Fibroblast of mammary gland (primary cell): ENCODE measurements around the gene SNPH.

Source experiments
- DNase-seq: peaks from one replicate; pipeline ENCODE4 v3.0.0-alpha.2; 2010; ENCODE audit warnings: low read depth
- H3K4me3 ChIP-seq: 2 replicates; pipeline ENCODE4 v1.5.1; 2011; ENCODE audit warnings: low read depth, mild to moderate bottlenecking, low read length, moderate library complexity; ENCODE audit not compliant: control insufficient read depth
- TF ChIP-seq, protein P1 (sequence below): conservative IDR thresholded peaks from 2 replicates; pipeline ENCODE4 v1.5.1; 2011; ENCODE audit warnings: low read depth, low read length, inconsistent platforms; ENCODE audit not compliant: control insufficient read depth, insufficient read depth

Gene SNPH

DNA sequence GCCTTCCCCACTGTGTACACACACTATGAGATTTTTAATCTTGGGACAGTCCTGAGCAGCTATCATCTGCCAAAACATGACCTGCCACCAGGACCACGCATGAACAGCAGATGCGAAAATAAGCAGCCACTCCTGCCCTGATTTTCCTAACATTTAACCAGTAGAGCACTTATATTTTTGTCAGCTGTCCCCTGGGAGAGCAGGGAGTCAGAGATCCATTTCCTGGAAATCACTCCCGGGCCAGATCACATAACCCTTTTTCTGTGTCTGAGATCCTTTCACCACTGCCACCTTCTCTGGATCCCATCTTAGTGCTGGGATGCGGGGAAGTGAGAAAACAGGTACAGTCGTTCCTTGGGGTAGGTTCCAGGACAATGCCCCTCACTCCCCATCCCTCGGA is 57.2 kb downstream of the SNPH start:
- H3K4me3 ChIP-seq, result no peak overlapping the region
- peak; percentile 57 for DNase-seq
- TF ChIP-seq, protein P1, sequence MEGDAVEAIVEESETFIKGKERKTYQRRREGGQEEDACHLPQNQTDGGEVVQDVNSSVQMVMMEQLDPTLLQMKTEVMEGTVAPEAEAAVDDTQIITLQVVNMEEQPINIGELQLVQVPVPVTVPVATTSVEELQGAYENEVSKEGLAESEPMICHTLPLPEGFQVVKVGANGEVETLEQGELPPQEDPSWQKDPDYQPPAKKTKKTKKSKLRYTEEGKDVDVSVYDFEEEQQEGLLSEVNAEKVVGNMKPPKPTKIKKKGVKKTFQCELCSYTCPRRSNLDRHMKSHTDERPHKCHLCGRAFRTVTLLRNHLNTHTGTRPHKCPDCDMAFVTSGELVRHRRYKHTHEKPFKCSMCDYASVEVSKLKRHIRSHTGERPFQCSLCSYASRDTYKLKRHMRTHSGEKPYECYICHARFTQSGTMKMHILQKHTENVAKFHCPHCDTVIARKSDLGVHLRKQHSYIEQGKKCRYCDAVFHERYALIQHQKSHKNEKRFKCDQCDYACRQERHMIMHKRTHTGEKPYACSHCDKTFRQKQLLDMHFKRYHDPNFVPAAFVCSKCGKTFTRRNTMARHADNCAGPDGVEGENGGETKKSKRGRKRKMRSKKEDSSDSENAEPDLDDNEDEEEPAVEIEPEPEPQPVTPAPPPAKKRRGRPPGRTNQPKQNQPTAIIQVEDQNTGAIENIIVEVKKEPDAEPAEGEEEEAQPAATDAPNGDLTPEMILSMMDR, result no peak

DNA sequence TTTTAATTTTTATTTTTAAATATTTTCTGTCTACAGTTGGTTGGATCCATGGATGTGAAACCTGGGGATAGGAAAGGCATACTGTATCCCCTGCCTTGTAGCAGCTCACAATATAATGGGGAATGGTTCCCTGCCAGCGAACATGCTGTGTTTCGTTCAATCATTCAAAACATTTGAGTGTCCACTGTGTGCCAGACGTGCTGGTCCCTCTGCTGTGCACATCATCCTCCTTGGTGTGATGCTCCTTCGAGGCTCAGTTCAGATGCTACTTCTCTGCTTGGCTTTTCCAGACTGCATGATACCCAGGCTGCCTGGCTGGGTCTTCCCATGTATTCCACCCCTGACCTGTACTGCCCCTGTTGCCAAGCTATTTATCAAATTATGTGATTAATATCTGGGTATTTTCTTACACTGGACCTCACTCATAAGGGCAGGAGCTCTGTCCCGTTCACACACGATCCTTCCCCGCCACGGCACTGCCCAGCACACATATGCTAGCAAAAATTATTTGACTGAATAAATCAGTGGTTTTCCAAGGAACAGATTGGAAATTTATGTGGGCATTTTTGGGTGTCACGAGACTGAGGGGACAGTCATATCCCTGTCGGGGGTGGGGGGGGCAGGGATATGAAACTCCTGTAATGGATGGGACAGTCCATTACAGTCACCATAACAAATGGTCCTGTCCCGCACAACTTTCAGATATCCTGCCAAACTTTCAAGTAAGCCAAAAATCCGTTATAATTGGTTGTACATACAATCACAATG is 57.9 kb downstream of the SNPH start:
- TF ChIP-seq, protein P1, result no peak
- DNase-seq, result no peak
- no peak overlapping the region for H3K4me3 ChIP-seq

DNA sequence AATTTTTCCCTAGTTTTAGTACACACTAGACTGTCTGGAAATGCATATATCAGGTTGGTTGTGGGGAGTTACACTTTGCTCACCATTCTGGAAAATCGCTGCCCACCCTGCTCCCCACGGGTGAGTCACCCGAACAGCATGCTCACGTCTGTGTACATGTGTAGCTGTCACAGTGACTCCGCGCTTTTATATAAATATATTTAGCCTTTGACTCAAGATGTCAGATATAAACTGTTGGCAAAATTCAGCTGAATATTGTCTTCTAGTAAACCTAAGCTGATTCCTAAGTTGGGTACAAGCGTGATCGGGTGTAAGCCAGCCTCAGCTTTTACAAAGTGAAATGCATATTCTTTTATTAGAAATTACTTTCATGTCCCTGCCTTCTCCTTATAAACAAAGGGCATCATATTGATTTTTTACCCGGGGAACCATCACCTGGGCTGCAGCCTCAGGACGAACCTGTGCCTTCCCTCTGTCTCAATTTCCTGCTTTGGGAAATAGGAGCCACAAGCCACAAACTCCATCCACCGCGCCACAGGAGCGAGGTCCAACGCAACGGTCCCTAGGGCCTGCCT is 58.6 kb downstream of the SNPH start:
- H3K4me3 ChIP-seq, result peak overlapping the region; percentile 87
- peak; percentile 91 for DNase-seq
- TF ChIP-seq, protein P1, result no peak

DNA sequence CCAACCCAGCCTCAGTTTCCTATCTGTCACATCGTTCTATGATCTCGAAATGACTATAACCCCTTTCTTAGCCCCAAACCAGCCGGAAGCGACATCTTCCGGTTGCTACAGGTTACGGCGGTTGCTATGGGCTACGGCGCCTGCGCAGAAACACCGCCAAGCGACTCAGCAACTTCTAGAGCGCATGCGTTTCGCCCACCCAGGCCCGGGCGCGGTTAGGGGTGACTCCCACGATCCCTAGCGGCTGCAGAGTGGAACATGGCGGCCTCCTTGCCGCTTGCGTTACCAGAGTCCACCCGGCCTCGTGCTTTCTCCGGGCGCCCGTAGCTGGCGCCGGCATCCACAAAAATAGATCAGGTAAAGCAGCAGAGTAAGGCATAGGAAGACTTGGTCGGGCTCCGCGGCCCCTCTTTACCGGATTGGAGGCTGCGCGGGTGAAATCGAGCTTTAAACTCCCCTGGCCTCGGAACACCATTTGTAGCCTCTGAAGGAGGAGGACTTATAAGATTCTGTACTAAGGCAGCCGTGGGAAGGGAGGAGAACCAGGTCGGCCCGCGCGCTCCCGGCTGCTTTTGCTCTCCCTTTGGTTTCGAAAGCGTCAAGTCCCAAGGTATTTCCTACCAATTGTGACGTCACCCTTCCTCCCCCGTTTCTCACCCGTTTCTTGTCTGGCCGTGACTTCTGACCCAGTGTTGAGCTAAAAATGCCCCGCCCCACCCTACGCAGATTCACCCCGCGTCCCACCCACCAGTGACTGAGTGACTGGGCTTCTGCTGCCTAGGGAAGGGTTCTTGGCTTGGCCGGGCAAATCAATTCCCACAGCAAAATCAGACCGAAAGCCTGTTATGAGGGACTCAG is 59.3 kb downstream of the SNPH start:
- TF ChIP-seq, protein P1, result no peak
- peak overlapping the region; percentile 87 for H3K4me3 ChIP-seq
- peak; percentile 99 for DNase-seq

DNA sequence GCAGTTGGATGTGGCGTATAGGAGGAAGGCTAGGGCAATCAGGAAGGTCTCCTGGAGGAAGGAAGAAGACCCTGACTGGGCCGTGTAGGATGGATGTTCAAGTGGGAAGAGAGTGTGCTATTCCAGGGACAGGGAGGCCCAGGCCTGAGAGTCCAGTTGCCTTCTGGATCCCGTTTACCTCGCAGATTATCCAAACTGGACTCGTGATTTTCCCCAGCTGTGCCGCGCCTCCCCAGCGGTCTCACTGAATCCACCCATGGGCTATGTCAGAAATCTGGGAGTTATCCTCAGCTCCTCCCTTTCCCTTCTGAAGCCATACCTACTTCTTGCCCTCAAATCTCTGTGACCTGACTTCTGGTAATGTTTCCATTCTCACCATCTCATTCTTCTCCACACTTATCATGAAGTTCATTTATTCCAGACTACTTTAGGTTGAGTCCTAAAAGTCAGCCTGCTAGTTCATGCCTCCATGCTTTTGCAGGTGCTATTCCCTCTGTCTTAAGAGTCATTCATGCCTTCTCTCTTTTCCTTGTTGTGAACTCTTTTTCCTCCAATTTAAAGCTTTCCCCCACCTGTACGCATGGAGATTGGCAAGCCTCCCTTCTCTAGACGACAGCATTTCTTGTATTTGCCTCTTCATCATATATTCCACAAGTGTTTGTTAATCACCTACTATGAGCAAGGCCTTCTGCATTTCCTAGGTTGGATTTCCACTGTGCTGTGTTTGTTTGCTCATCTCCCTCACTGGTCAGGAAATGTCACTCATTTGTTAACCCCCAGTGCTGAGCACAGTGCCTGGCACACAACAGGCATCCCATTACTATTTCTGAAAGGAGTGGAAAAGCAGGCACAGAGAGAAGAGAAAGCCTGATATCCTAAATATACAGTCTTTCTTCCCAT is 60.2 kb downstream of the SNPH start:
- peak overlapping the region; percentile 87 for H3K4me3 ChIP-seq
- TF ChIP-seq, protein P1, result no peak
- peak; percentile 69 for DNase-seq

DNA sequence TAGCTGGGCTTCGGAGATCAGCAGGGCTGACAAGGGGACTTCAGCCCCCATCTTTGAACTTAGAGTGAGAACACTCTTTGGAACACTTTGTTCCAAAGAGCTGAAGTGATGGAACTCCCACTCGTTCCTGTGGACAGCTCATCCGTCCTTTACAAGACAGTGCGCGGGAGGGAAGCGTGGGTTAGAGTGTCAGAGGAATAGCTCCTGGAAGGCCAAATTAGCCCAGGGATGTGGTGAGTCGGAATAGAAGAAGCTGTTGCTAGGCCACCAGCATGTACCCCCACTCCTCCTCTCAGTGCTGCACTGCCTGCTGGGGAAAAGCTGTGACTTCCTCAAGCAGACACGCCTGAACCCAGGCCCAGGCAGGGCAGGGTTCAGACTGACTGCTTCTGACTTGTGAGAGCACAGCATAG is 61.2 kb downstream of the SNPH start:
- H3K4me3 ChIP-seq, result no peak overlapping the region
- TF ChIP-seq, protein P1, result no peak
- peak; percentile 98 for DNase-seq
